ENCODE results near the gene KLHL18.

The KLHL18 gene

GRCh38 chr3:47337656-47338055 lies 54.9 kb downstream of the KLHL18 start:
- TF ChIP-seq TAF1 (IDR thresholded peaks at IDR 0.05; ENCODE audit: borderline replicate concordance, insufficient read depth, low read length) (no peak), POLR2AphosphoS5 (IDR thresholded peaks at IDR 0.05; ENCODE audit: low read depth, low read length) (no peak), SIN3A (IDR thresholded peaks at IDR 0.05; ENCODE audit: borderline replicate concordance, insufficient read depth, low read length) (no peak), FOXP2 (optimal IDR thresholded peaks at IDR 0.05; ENCODE audit: borderline replicate concordance, extremely low read depth, extremely low read length, insufficient read depth) (no peak), REST (IDR thresholded peaks at IDR 0.05; ENCODE audit: insufficient read depth in 1 of 2, low read depth in 2 of 2, low read length in 2 of 2) (no peak)

GRCh38 chr3:47339951-47340350 lies 57.2 kb downstream of the KLHL18 start:
- no peak for TF ChIP-seq POLR2AphosphoS5 (IDR thresholded peaks at IDR 0.05; ENCODE audit: low read depth, low read length)
- TF ChIP-seq SIN3A (IDR thresholded peaks at IDR 0.05; ENCODE audit: borderline replicate concordance, insufficient read depth, low read length): no peak
- no peak for TF ChIP-seq REST (IDR thresholded peaks at IDR 0.05; ENCODE audit: insufficient read depth in 1 of 2, low read depth in 2 of 2, low read length in 2 of 2)
- no peak for TF ChIP-seq FOXP2 (optimal IDR thresholded peaks at IDR 0.05; ENCODE audit: borderline replicate concordance, extremely low read depth, extremely low read length, insufficient read depth)
- TF ChIP-seq TAF1 (IDR thresholded peaks at IDR 0.05; ENCODE audit: borderline replicate concordance, insufficient read depth, low read length): no peak

GRCh38 chr3:47340866-47341265 lies 58.1 kb downstream of the KLHL18 start:
- no peak for TF ChIP-seq FOXP2 (optimal IDR thresholded peaks at IDR 0.05; ENCODE audit: borderline replicate concordance, extremely low read depth, extremely low read length, insufficient read depth)

- TF ChIP-seq FOXP2 (optimal IDR thresholded peaks at IDR 0.05; ENCODE audit: borderline replicate concordance, extremely low read depth, extremely low read length, insufficient read depth) (no peak), REST (IDR thresholded peaks at IDR 0.05; ENCODE audit: insufficient read depth in 1 of 2, low read depth in 2 of 2, low read length in 2 of 2) (no peak), POLR2AphosphoS5 (IDR thresholded peaks at IDR 0.05; ENCODE audit: low read depth, low read length) (no peak), TAF1 (IDR thresholded peaks at IDR 0.05; ENCODE audit: borderline replicate concordance, insufficient read depth, low read length) (no peak), SIN3A (IDR thresholded peaks at IDR 0.05; ENCODE audit: borderline replicate concordance, insufficient read depth, low read length) (no peak)
Measured at GRCh38 chr3:47342151-47342550, 59.4 kb downstream of the KLHL18 start.

GRCh38 chr3:47342812-47343211 lies 60.1 kb downstream of the KLHL18 start:
- TF ChIP-seq TAF1 (IDR thresholded peaks at IDR 0.05; ENCODE audit: borderline replicate concordance, insufficient read depth, low read length) (no peak), REST (IDR thresholded peaks at IDR 0.05; ENCODE audit: insufficient read depth in 1 of 2, low read depth in 2 of 2, low read length in 2 of 2) (no peak), SIN3A (IDR thresholded peaks at IDR 0.05; ENCODE audit: borderline replicate concordance, insufficient read depth, low read length) (no peak), POLR2AphosphoS5 (IDR thresholded peaks at IDR 0.05; ENCODE audit: low read depth, low read length) (no peak), FOXP2 (optimal IDR thresholded peaks at IDR 0.05; ENCODE audit: borderline replicate concordance, extremely low read depth, extremely low read length, insufficient read depth) (no peak)

Measured in PFSK-1 (cell line).